ENCODE results near the gene DDX24.

Gene DDX24

GRCh38 chr14:94005324-94006073 lies 75.5 kb downstream of the DDX24 start:
- no peak for DNase-seq (ENCODE audit: low read depth)

DNA sequence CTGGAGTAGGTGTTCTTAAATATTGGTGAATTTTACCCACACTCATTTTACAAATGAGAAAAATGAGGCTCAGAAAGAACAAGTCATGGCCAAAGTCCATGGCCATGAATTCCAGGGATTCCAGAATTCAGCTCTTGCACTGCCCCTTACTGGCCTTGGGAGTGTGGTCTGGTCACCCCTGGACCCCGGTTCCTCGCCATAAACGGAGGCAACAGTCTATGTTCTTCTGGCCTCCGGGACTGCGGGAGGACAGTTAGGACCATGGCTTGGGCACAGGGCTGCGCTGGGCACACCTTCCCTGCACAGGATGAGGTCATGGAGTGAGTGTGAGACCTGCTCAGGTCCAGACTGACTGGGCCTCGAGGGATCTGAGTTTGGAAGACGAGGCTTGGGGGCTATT lies 77.0 kb downstream of the DDX24 start:
- no peak for DNase-seq (ENCODE audit: low read depth)

- DNase-seq (ENCODE audit: low read depth): no peak
These were observed 77.6 kb downstream of the DDX24 start for GRCh38 chr14:94003397-94003796.

GRCh38 chr14:94001501-94002396 lies 79.3 kb downstream of the DDX24 start:
- peak; percentile 43 for DNase-seq (ENCODE audit: low read depth)

DNA sequence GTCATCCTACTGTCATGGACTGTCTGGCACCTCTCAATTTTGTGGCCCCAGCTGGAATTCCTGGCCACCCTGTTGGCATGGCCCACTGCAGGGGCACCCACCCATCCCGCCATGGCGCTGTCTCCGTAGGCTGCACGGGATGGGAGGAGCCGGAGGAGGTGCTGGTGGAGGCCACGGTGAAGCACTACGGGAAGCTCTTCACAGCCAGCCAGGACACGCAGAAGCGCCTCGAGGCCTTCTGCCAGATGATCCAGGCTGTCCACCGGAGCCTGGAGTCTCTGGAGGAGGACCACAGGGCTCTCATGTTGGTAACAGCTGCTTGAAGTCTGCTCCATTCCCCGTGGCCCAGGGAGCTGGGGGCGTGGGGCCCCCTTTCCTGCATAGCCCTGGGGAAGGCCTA lies 80.0 kb downstream of the DDX24 start:
- DNase-seq (ENCODE audit: low read depth): no peak

- no peak for DNase-seq (ENCODE audit: low read depth)
These were observed 80.7 kb downstream of the DDX24 start for GRCh38 chr14:94000267-94000666.

GRCh38 chr14:93999573-93999972 lies 81.4 kb downstream of the DDX24 start:
- DNase-seq (ENCODE audit: low read depth): no peak

DNA sequence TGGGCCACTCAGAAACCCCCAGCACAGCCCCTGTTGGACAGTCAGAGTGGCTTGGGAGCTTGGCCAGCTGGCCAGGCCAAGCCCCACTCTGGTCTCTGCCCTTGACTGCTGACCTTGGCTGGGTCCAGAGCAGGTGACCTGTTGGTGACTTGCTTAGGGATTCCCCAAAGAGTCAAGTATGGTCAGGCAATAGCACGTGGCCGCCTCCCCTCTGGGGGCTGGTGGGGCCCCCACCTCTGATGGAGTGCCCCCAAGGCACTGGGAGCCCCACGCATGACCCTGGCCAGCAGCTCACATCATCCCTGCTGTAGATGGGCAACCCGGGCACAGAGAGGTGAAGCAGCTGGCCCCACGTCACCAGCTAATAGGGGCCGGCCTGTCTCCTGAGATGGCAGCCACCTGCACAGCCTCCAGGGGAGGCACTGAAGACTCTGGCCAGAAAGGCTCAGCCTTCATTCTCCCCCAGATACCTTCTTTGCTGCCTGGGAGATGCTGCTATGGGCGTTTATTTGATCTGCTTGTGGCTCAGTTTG lies 82.1 kb downstream of the DDX24 start:
- DNase-seq (ENCODE audit: low read depth): no peak

All from activated T-cell treated with anti-CD3 and anti-CD28 coated beads for 1 hour (primary cell).